Fibroblast of lung (primary cell): ENCODE measurements around the gene PNMA1. TPM values are rescaled to one million over a fixed set of nuclear protein-coding genes. Genes with fewer than 3 reads are reported as not detected.

ENCODE experiments used
- DNase-seq, 2 donors: peaks; one replicate each; pipeline versions ENCODE4 v3.0.0 to v3.0.0-alpha.2; 2010; ENCODE audit warnings: low read depth in 2 of 2
- H2AFZ ChIP-seq: 2 replicates; pipeline ENCODE4 v1.5.1; 2012; ENCODE audit warnings: low read length, control low read depth, inconsistent platforms
- H3K27ac ChIP-seq: 2 replicates; pipeline ENCODE4 v1.5.1; 2011; ENCODE audit warnings: low read length, control low read depth; ENCODE audit not compliant: insufficient read depth
- H3K27me3 ChIP-seq: 2 replicates; pipeline ENCODE4 v1.5.1; 2011; ENCODE audit warnings: mild to moderate bottlenecking, low read length; ENCODE audit not compliant: control insufficient read depth, insufficient read depth
- H3K36me3 ChIP-seq: 2 replicates; pipeline ENCODE4 v1.5.1; 2011; ENCODE audit warnings: low read length; ENCODE audit not compliant: control insufficient read depth, insufficient read depth
- H3K4me1 ChIP-seq: 2 replicates; pipeline ENCODE4 v1.5.1; 2011; ENCODE audit warnings: low read length; ENCODE audit not compliant: control insufficient read depth, insufficient read depth; ENCODE audit errors: extremely low read depth
- H3K4me2 ChIP-seq: 2 replicates; pipeline ENCODE4 v1.5.1; 2011; ENCODE audit warnings: low read length, control low read depth; ENCODE audit not compliant: insufficient read depth; ENCODE audit errors: extremely low read depth
- H3K4me3 ChIP-seq, 4 experiments: fragments of 200-600 bp in 1 of 4; sonication (generic) in 1 of 4; replicated peaks in 1 of 4; 2 replicates each; pipeline ENCODE4 v1.5.1; 2011 to 2016; ENCODE audit warnings: low read length in 4 of 4, low read depth in 3 of 4, mild to moderate bottlenecking in 3 of 4, control low read depth in 2 of 4, inconsistent platforms in 1 of 4, mixed read lengths in 1 of 4; ENCODE audit not compliant: insufficient read depth in 1 of 4; ENCODE audit errors: control extremely low read depth in 1 of 4
- H3K79me2 ChIP-seq: 2 replicates; pipeline ENCODE4 v1.5.1; 2012; ENCODE audit warnings: mild to moderate bottlenecking, low read length, inconsistent platforms; ENCODE audit not compliant: control insufficient read depth, insufficient read depth
- H3K9ac ChIP-seq: 2 replicates; pipeline ENCODE4 v1.5.1; 2011; ENCODE audit warnings: mild to moderate bottlenecking, low read length, control low read depth; ENCODE audit not compliant: insufficient read depth
- H3K9me3 ChIP-seq: 2 replicates; pipeline ENCODE4 v1.5.1; 2012; ENCODE audit warnings: low read depth, low read length; ENCODE audit not compliant: control insufficient read depth, insufficient read depth
- H4K20me1 ChIP-seq: 2 replicates; pipeline ENCODE4 v1.5.1; 2011; ENCODE audit warnings: low read length; ENCODE audit not compliant: control insufficient read depth, insufficient read depth; ENCODE audit errors: extremely low read depth
- CTCF ChIP-seq, 2 donors: IDR thresholded peaks in 1 of 2; conservative IDR thresholded peaks in 1 of 2; 1 replicate in 1 of 2; 2 replicates in 1 of 2; pipeline ENCODE4 v1.5.1; 2011 to 2012; ENCODE audit warnings: low read length in 2 of 2, control low read depth in 1 of 2, inconsistent platforms in 1 of 2, low read depth in 1 of 2, mild to moderate bottlenecking in 1 of 2
- EZH2 ChIP-seq: IDR thresholded peaks from 2 replicates; pipeline ENCODE4 v1.5.1; 2012; ENCODE audit warnings: low read length, control low read depth, mild to moderate bottlenecking; ENCODE audit errors: missing control alignments
- polyA plus RNA-seq, 2 donors: library from polyadenylated mRNA; depleted of rRNA in 1 of 2; stranded (reverse) in 1 of 2; unstranded in 1 of 2; fragments of >200 nt; gene quantifications; 2 replicates each; pipeline ENCODE4 v1.2.1, GENCODE V29; 2011 to 2012; ENCODE audit warnings: missing spikeins in 1 of 2
- total RNA-seq: library from RNA; depleted of rRNA; stranded (reverse); fragments of >200 nt; gene quantifications from 2 replicates; pipeline ENCODE4 v1.2.1, GENCODE V29; 2014

Gene PNMA1
- total and polyA plus RNA-seq, 2 donors (not counting 1 experiment from before 2014, with no cell fraction given) = 19.5 to 44.5 TPM

- TF ChIP-seq CTCF (conservative IDR thresholded peaks at IDR 0.05 in 1 of 2, IDR thresholded peaks at IDR 0.05 in 1 of 2; ENCODE audit: low read depth in 1 of 2, low read length in 2 of 2) (no peak), EZH2 (no peak)
These were observed 47.6 kb downstream of the PNMA1 start for GRCh38 chr14:73666583-73666982.

GRCh38 chr14:73665130-73665529 is 49.1 kb downstream of the PNMA1 start:
- TF ChIP-seq CTCF (conservative IDR thresholded peaks at IDR 0.05 in 1 of 2, IDR thresholded peaks at IDR 0.05 in 1 of 2; ENCODE audit: low read depth in 1 of 2, low read length in 2 of 2) (no peak), EZH2 (no peak)
- Histone ChIP-seq H4K20me1 (no peaks in the 10 kb centered on the region), H3K4me3 (no peak overlapping the region), H3K4me2 (no peak overlapping the region), H2AFZ (no peak overlapping the region), H3K4me1 (peaks cover 3% of the 10 kb centered on the region), H3K27me3 (no peaks in the 10 kb centered on the region), H3K9ac (no peak overlapping the region), H3K79me2 (no peaks in the 10 kb centered on the region), H3K9me3 (no peaks in the 10 kb centered on the region), H3K36me3 (no peaks in the 10 kb centered on the region), H3K27ac (no peak overlapping the region)
- DNase-seq = no peak

More at GRCh38 chr14:73666583-73666982, 47.6 kb downstream of the PNMA1 start:
- DNase-seq = no peak
- H3K27me3 ChIP-seq = no peaks in the 10 kb centered on the region
- H3K4me3 ChIP-seq = no peak overlapping the region
- H3K79me2 ChIP-seq = no peaks in the 10 kb centered on the region
- H3K9ac ChIP-seq = no peak overlapping the region
- no peak overlapping the region for H2AFZ ChIP-seq
- no peak overlapping the region for H3K4me2 ChIP-seq
- H3K27ac ChIP-seq = no peak overlapping the region
- H3K4me1 ChIP-seq = peaks cover 3% of the 10 kb centered on the region
- no peaks in the 10 kb centered on the region for H3K36me3 ChIP-seq
- H3K9me3 ChIP-seq = no peaks in the 10 kb centered on the region
- no peaks in the 10 kb centered on the region for H4K20me1 ChIP-seq

- H2AFZ ChIP-seq = no peak overlapping the region
- H3K4me2 ChIP-seq = no peak overlapping the region
- no peak overlapping the region for H3K4me3 ChIP-seq
- H3K4me1 ChIP-seq = peaks cover 3% of the 10 kb centered on the region
- H3K27ac ChIP-seq = no peak overlapping the region
- H3K79me2 ChIP-seq = no peaks in the 10 kb centered on the region
- no peaks in the 10 kb centered on the region for H3K36me3 ChIP-seq
- H3K9ac ChIP-seq = no peak overlapping the region
- H3K9me3 ChIP-seq = no peaks in the 10 kb centered on the region
- TF ChIP-seq CTCF (conservative IDR thresholded peaks at IDR 0.05 in 1 of 2, IDR thresholded peaks at IDR 0.05 in 1 of 2; ENCODE audit: low read depth in 1 of 2, low read length in 2 of 2) (no peak), EZH2 (no peak)
- H4K20me1 ChIP-seq = no peaks in the 10 kb centered on the region
- DNase-seq = peak in 1 of 2 donors; percentile 4
- no peaks in the 10 kb centered on the region for H3K27me3 ChIP-seq
These were observed 50.5 kb downstream of the PNMA1 start for GRCh38 chr14:73663548-73664212.
